HUES6 (cell line): ENCODE results near the gene SLC35G2.

Experiments used
- H3K27ac ChIP-seq: 2 replicates; pipeline ENCODE4 v1.7.0; 2013; ENCODE audit warnings: low read depth, mild to moderate bottlenecking, low read length, inconsistent platforms
- H3K27me3 ChIP-seq: 2 replicates; pipeline ENCODE4 v1.6.1; 2013; ENCODE audit warnings: low read length; ENCODE audit not compliant: control insufficient read depth, insufficient read depth
- H3K36me3 ChIP-seq: 2 replicates; pipeline ENCODE4 v1.6.1; 2013; ENCODE audit warnings: low read length; ENCODE audit not compliant: control insufficient read depth, insufficient read depth
- H3K4me1 ChIP-seq: 2 replicates; pipeline ENCODE4 v1.6.1; 2013; ENCODE audit warnings: low read length; ENCODE audit not compliant: control insufficient read depth, insufficient read depth
- H3K4me3 ChIP-seq: 2 replicates; pipeline ENCODE4 v1.5.1; 2013; ENCODE audit warnings: low read depth, low read length
- H3K9ac ChIP-seq: one replicate; pipeline ENCODE4 v1.6.1; 2013; ENCODE audit warnings: mild to moderate bottlenecking, low read length
- H3K9me3 ChIP-seq: 2 replicates; pipeline ENCODE4 v1.6.1; 2013; ENCODE audit warnings: low read depth, low read length; ENCODE audit not compliant: control insufficient read depth, insufficient read depth

Gene SLC35G2

GRCh38 chr3:136802481-136802996 is 16.4 kb upstream of the SLC35G2 start:
- Histone ChIP-seq H3K9me3 (no peaks in the 10 kb centered on the region), H3K4me1 (no peaks in the 10 kb centered on the region), H3K9ac (no peak overlapping the region), H3K4me3 (no peak overlapping the region), H3K27me3 (no peaks in the 10 kb centered on the region), H3K27ac (no peak overlapping the region), H3K36me3 (no peaks in the 10 kb centered on the region)

DNA sequence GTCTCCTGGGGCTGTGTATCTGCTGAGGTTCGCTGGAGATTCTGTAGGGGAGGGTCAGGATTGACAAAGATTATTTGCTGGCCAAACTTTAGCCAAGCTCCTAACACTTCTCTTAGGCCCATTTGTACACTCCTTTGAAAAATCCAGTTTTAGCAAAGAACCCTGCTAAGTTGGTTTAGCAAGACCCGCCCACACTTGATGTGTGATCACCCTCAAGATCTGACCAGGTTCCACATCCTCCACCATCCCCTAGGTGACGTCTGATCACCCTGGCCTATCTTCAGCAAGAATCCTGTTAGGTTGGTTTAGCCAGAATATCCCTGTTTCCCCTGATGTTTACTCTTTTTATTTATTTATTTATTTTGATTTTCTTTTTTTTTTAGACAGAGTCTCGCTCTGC is 14.8 kb upstream of the SLC35G2 start:
- H3K9ac ChIP-seq, result no peak overlapping the region
- no peaks in the 10 kb centered on the region for H3K36me3 ChIP-seq
- H3K27me3 ChIP-seq, result no peaks in the 10 kb centered on the region
- H3K9me3 ChIP-seq, result no peaks in the 10 kb centered on the region
- H3K4me3 ChIP-seq, result no peak overlapping the region
- no peak overlapping the region for H3K27ac ChIP-seq
- no peaks in the 10 kb centered on the region for H3K4me1 ChIP-seq

DNA sequence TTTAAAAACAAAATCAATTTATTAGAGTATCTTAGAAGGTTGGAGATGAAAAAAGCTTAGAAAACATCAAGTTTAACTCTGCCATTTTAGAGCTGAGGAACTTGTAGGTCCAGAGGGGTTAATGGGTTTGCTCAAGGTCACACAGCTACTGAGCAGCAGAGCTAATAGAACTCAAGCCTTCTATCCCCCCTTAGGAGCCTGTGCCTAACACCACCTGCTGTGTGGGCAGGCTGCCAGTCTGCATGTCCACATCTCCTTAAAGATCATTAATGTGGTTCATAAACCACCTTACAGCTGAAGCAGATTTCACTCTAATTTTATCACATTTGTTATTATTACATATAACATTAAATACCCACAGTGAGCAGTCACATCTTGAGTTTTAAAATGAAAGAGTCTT is 14.1 kb upstream of the SLC35G2 start:
- H3K9me3 ChIP-seq, result no peaks in the 10 kb centered on the region
- no peak overlapping the region for H3K4me3 ChIP-seq
- H3K4me1 ChIP-seq, result no peaks in the 10 kb centered on the region
- H3K9ac ChIP-seq, result no peak overlapping the region
- no peak overlapping the region for H3K27ac ChIP-seq
- no peaks in the 10 kb centered on the region for H3K27me3 ChIP-seq
- H3K36me3 ChIP-seq, result no peaks in the 10 kb centered on the region

DNA sequence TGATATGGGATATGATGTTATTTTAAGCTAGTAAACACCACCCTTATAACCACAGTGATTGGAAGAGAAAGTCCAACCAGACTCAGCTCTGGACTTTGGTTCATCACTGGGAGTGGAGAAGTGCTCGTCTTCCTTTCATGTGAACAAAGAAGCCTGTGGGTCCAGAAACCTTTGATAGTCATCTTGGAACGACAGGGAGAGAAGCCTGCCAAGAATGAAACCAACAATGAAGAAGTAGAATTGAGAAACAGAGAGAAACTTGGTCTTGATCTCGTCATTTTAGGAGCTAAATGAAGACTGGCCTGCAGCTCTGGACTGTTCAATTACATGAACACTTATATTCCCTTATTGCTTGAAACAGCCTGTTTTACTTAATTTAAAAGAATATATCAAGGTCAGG is 13.1 kb upstream of the SLC35G2 start:
- H3K36me3 ChIP-seq, result no peaks in the 10 kb centered on the region
- no peak overlapping the region for H3K27ac ChIP-seq
- H3K4me1 ChIP-seq, result no peaks in the 10 kb centered on the region
- H3K9me3 ChIP-seq, result no peaks in the 10 kb centered on the region
- no peak overlapping the region for H3K9ac ChIP-seq
- no peak overlapping the region for H3K4me3 ChIP-seq
- no peaks in the 10 kb centered on the region for H3K27me3 ChIP-seq

GRCh38 chr3:136811701-136812100 is 7.2 kb upstream of the SLC35G2 start:
- Histone ChIP-seq H3K4me1 (no peaks in the 10 kb centered on the region; the same call in 1 of the 2 replicates), H3K4me3 (no peak overlapping the region), H3K9ac (no peak overlapping the region), H3K27me3 (no peaks in the 10 kb centered on the region), H3K9me3 (peaks cover 5% of the 10 kb centered on the region; the same call in 1 of the 2 replicates), H3K27ac (no peak overlapping the region), H3K36me3 (no peaks in the 10 kb centered on the region)

- Histone ChIP-seq H3K27ac (no peak overlapping the region), H3K27me3 (peaks cover 29% of the 10 kb centered on the region), H3K9ac (no peak overlapping the region), H3K9me3 (no peaks in the 10 kb centered on the region), H3K36me3 (no peaks in the 10 kb centered on the region), H3K4me1 (peaks cover 18% of the 10 kb centered on the region), H3K4me3 (no peak overlapping the region)
These were observed 1.5 kb upstream of the SLC35G2 start for GRCh38 chr3:136817448-136817847.

DNA sequence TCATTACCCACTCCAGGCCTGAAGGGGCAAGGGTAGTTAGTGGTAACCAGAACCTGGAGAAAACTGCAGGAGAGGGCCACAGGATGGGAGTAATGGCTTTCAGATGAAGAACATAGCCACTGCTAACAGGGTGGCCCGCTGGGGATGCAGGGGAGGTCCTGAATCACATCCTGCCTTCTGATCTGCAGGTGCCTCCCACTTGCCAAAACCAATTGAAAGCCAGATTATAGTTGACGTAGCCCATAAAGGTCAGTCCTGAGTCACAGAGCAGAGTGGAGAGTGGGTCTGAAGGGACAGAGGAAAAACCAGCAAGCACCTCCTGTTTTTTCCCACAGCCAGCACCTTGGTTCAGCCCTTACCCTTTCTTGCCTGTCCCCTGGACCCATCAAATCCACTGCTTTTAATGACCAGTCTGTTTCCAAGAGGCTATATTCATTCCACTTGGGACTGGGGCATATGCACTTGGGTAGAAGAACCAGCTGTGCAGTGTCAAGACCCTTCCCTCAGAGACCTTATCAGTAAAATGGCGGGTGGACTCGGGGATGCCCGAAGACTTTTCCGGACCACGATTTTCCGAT is 646 bp upstream of the SLC35G2 start:
- H3K36me3 ChIP-seq, result no peaks in the 10 kb centered on the region
- peak overlapping the region; percentile 54 for H3K9ac ChIP-seq
- peaks cover 18% of the 10 kb centered on the region for H3K4me1 ChIP-seq
- no peak overlapping the region for H3K27ac ChIP-seq
- H3K9me3 ChIP-seq, result no peaks in the 10 kb centered on the region
- peaks cover 29% of the 10 kb centered on the region for H3K27me3 ChIP-seq
- peak overlapping the region; percentile 74 for H3K4me3 ChIP-seq

DNA sequence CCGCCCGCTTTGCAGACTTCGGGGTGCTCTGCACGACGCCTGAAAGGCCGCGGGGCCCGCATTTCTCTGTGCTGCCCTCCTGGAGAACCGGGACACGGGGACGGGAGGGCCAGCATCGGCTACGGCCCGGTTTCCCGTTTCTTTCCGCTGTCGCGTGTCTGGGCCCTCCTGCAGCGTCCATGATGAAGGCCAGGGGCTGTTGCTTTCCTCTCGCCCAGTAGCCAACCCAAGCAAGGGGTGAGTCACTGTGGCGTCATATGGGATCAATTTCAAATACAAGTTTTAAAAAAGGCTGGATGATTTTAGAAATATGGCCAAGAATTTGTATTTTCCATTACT is 435 bp downstream of the SLC35G2 start:
- Histone ChIP-seq H3K36me3 (no peaks in the 10 kb centered on the region), H3K4me1 (peaks cover 18% of the 10 kb centered on the region), H3K9me3 (0 out of 2 replicates have a peak, but pooled peaks cover 5% of the 10 kb centered on the region), H3K27me3 (peaks cover 29% of the 10 kb centered on the region), H3K9ac (peak overlapping the region; percentile 54), H3K4me3 (peak overlapping the region; percentile 74), H3K27ac (no peak overlapping the region)

- Histone ChIP-seq H3K4me3 (peak overlapping the region; percentile 74), H3K27me3 (peaks cover 29% of the 10 kb centered on the region), H3K27ac (no peak overlapping the region), H3K9me3 (peaks cover 5% of the 10 kb centered on the region; the same call in 1 of the 2 replicates), H3K4me1 (peaks cover 18% of the 10 kb centered on the region), H3K36me3 (no peaks in the 10 kb centered on the region), H3K9ac (peak overlapping the region; percentile 54)
These were observed 1.1 kb downstream of the SLC35G2 start for GRCh38 chr3:136819731-136820679.

DNA sequence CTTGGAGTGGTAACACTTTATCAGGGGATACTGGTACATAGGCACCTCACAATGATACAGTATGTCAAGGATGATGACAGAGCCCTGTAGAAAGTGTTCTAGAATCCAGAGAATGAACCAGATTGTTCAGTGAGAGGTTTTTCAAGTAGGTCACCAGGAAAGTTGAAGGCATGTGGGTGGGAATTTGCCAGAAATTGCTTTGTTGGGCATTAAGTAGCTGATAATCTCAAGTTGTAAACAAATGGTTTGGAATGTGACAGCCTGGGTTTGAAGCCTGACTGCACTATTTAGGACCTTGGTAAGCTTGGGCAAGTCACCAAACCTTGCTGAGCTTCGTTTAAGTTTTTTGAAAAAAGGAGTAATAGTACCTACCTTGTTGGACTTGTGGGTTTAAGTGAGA is 12.5 kb downstream of the SLC35G2 start:
- H3K27ac ChIP-seq, result no peak overlapping the region
- H3K9ac ChIP-seq, result no peak overlapping the region
- H3K4me1 ChIP-seq, result no peaks in the 10 kb centered on the region
- H3K4me3 ChIP-seq, result no peak overlapping the region
- no peaks in the 10 kb centered on the region for H3K27me3 ChIP-seq
- H3K36me3 ChIP-seq, result no peaks in the 10 kb centered on the region
- H3K9me3 ChIP-seq, result 0 out of 2 replicates have a peak, but pooled peaks cover 2% of the 10 kb centered on the region
